Raji (cell line): Measurements from ENCODE around the gene TDRD3.

ENCODE experiments used
- POLR2A ChIP-seq: IDR thresholded peaks from 2 replicates; pipeline ENCODE4 v1.6.1; 2011; ENCODE audit warnings: low read depth, low read length, control low read depth; ENCODE audit not compliant: insufficient read depth

The TDRD3 gene

DNA sequence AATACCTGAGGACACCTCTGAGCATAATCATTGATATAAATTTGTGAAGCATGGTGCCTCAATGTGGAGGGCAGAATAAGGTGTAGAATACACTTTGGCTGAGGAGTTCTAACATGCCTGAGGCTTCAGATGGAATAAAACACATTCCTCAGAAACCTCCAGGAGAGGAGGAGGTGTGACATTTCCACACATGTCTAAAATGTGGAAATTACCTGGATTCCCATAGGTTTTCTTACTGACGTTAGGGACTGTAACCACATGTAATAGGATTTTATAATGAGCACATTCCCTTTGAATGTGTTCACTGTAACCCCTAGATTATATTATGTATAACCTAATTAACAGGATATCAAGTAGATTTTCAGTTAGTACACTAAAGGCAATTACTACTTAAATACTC, 226.1 kb downstream of the TDRD3 start:
- TF ChIP-seq POLR2A, result no peak
